H1 (cell line): Measurements from ENCODE around the gene FBLN2. TPM values are rescaled to one million over a fixed set of nuclear protein-coding genes. Genes with fewer than 3 reads are reported as not detected.

ENCODE experiments used
- CHD2 ChIP-seq: IDR thresholded peaks from 2 replicates; pipeline ENCODE4 v1.6.1; 2012; ENCODE audit warnings: low read length, improper control_type of control experiment
- RBBP5 ChIP-seq: IDR thresholded peaks from 2 replicates; pipeline ENCODE4 v1.7.1; 2012; ENCODE audit warnings: low read depth, mild to moderate bottlenecking, inconsistent platforms, low read length, moderate library complexity, borderline replicate concordance
- SIRT6 ChIP-seq: IDR thresholded peaks from one replicate; pipeline ENCODE4 v1.7.1; 2012; ENCODE audit warnings: low read length, inconsistent platforms
- polyA plus RNA-seq, 7 experiments: library from polyadenylated mRNA; depleted of rRNA in 3 of 7; stranded (reverse) in 5 of 7; unstranded in 2 of 7; fragments of >200 nt in 5 of 7; fragments of 200-250 nt in 2 of 7; gene quantifications; 1 replicate in 5 of 7; 2 replicates in 1 of 7; 4 replicates in 1 of 7; pipeline versions ENCODE4 v1.2.1 to v1.2.3, GENCODE V29; 2011 to 2013; ENCODE audit warnings: missing spikeins in 2 of 7, mixed read lengths in 2 of 7
- total RNA-seq: library from RNA; stranded (reverse); fragmentation: NEBNext Ultra II Directional; extraction: Animal tissue kit (Norgen Biotek cat#: 25700); gene quantifications from 2 replicates; pipeline ENCODE4 v1.2.1, GENCODE V29; 2021

FBLN2 gene
- total and polyA plus RNA-seq, 2 of the 8 experiments (the other 6 are each of a cell fraction or from before 2014, with no cell fraction given): 17.4 to 24.2 TPM

DNA sequence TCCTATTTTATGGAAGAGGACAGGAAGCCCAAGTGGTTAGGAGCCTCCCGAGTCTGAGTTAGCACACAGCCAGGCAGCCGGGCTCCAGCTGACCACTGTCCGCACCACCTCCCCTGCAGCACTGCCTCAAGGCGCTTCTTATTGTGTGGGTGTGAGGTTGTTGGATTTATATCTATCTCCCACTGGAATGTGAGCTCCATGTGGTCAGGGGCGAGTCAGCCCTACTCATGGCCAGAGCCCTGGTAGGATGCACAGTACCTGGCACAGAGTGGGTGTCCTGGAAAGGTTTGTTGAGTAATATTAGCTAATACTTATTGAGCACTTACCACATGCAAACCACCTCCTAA, 9.7 kb upstream of the FBLN2 start (continued):
- TF ChIP-seq SIRT6: no peak
- TF ChIP-seq CHD2: no peak
- TF ChIP-seq RBBP5: no peak
- TF ChIP-seq, all 59 proteins: peak for 0
